Right lobe of liver (tissue), 4 donors: ENCODE measurements around the gene P2RY11.

Source experiments
- POLR2A ChIP-seq: fragments of 450-650 bp; IDR thresholded peaks from one replicate; pipeline ENCODE4 v1.6.1; 2017; ENCODE audit warnings: antibody characterized with exemption, mild to moderate bottlenecking
- TF ChIP-seq, protein P1 (sequence below), 4 donors: fragments of 200-600 bp in 3 of 4; fragments of 450-650 bp in 1 of 4; IDR thresholded peaks; one replicate each; pipeline versions ENCODE4 v1.5.1 to v1.8.0; 2016 to 2022; ENCODE audit warnings: antibody characterized with exemption in 4 of 4, mild to moderate bottlenecking in 2 of 4
- donor health status: DM: no; HTN: no; CAD: no.
- donor health status: DM: no; HTN: no; CAD: no.
- donor health status: DM: no; HTN: yes; CAD: no.

DNA sequence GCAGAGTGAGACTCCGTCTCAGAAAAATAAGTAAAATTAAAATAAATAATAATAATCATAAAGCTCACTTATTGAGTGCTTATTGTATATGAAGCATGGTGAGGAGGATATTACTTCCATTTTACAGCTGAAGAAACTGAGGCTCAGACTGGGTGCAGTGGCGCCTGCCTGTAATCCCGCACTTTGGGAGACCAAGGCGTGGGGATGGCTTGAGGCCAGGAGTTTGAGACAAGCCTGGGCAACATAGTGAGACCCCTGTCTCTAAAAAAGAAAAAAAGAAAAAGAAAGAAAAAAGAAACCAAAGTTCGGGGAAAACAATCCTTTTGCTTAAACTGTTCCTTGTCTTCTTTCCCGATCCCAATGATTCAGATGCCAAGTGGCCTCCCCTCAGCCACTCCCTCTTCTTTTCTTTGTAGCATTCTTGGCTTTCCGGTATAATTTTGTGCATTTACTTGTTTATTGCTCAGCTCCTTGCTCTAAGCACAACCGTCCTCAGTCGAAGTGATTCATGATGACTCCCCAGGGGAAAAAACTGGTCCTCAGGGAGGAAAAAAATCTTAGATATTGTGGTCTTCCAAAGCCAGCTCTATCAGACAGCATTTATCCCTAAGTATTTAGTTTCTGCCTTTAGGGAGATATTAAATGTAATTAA, 9.2 kb downstream of the P2RY11 start:
- TF ChIP-seq, protein P1, sequence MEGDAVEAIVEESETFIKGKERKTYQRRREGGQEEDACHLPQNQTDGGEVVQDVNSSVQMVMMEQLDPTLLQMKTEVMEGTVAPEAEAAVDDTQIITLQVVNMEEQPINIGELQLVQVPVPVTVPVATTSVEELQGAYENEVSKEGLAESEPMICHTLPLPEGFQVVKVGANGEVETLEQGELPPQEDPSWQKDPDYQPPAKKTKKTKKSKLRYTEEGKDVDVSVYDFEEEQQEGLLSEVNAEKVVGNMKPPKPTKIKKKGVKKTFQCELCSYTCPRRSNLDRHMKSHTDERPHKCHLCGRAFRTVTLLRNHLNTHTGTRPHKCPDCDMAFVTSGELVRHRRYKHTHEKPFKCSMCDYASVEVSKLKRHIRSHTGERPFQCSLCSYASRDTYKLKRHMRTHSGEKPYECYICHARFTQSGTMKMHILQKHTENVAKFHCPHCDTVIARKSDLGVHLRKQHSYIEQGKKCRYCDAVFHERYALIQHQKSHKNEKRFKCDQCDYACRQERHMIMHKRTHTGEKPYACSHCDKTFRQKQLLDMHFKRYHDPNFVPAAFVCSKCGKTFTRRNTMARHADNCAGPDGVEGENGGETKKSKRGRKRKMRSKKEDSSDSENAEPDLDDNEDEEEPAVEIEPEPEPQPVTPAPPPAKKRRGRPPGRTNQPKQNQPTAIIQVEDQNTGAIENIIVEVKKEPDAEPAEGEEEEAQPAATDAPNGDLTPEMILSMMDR (IDR thresholded peaks at IDR 0.05) = no peak
- TF ChIP-seq POLR2A = no peak
